H9 (cell line): ENCODE data around the gene TRIO. TPM values are rescaled to one million over a fixed set of nuclear protein-coding genes. Genes with fewer than 3 reads are reported as not detected.
A peak's percentile ranks its signal among the peaks of the same experiment; 100 is the strongest.

Experiments
- DNase-seq: peaks from one replicate; pipeline ENCODE4 v3.0.0-alpha.2; 2017
- H2AFZ ChIP-seq: one replicate; pipeline ENCODE4 v1.6.1; 2013; ENCODE audit warnings: mild to moderate bottlenecking, low read length, control low read depth, moderate library complexity
- H2AK5ac ChIP-seq: 2 replicates; pipeline ENCODE4 v1.6.1; 2013; ENCODE audit warnings: low read length, control low read depth, mixed read lengths; ENCODE audit not compliant: insufficient read length
- H2BK120ac ChIP-seq: one replicate; pipeline ENCODE4 v1.6.1; 2013; ENCODE audit warnings: low read depth, mild to moderate bottlenecking, low read length, control low read depth, inconsistent platforms; ENCODE audit not compliant: poor library complexity, severe bottlenecking
- H2BK12ac ChIP-seq: 2 replicates; pipeline ENCODE4 v1.6.1; 2013; ENCODE audit warnings: low read length, control low read depth, mixed read lengths, low read depth; ENCODE audit not compliant: insufficient read length
- H2BK15ac ChIP-seq: 2 replicates; pipeline ENCODE4 v1.6.1; 2013; ENCODE audit warnings: low read depth, low read length, control low read depth
- H2BK20ac ChIP-seq: one replicate; pipeline ENCODE4 v1.6.1; 2013; ENCODE audit warnings: low read depth, mild to moderate bottlenecking, low read length, control low read depth, inconsistent platforms; ENCODE audit not compliant: poor library complexity, severe bottlenecking
- H2BK5ac ChIP-seq: 2 replicates; pipeline ENCODE4 v1.6.1; 2013; ENCODE audit warnings: low read length, control low read depth, mixed read lengths; ENCODE audit not compliant: insufficient read length
- H3K14ac ChIP-seq: 2 replicates; pipeline ENCODE4 v1.6.1; 2013; ENCODE audit warnings: low read length, control low read depth; ENCODE audit not compliant: insufficient read depth
- H3K18ac ChIP-seq: 2 replicates; pipeline ENCODE4 v1.6.1; 2013; ENCODE audit warnings: low read depth, mild to moderate bottlenecking, mixed read lengths, low read length, control low read depth; ENCODE audit not compliant: insufficient read length
- H3K23ac ChIP-seq: 2 replicates; pipeline ENCODE4 v1.6.1; 2013; ENCODE audit warnings: low read length, control low read depth, mixed read lengths, low read depth; ENCODE audit not compliant: insufficient read length
- H3K23me2 ChIP-seq: 2 replicates; pipeline ENCODE4 v1.6.1; 2013; ENCODE audit warnings: low read depth, mild to moderate bottlenecking, mixed read lengths, low read length, control low read depth; ENCODE audit not compliant: insufficient read length, poor library complexity, severe bottlenecking
- H3K27ac ChIP-seq: 2 replicates; pipeline ENCODE4 v1.5.1; 2013; ENCODE audit warnings: low read length, control low read depth, mixed read lengths, low read depth; ENCODE audit not compliant: insufficient read length
- H3K27me3 ChIP-seq: 2 replicates; pipeline ENCODE4 v1.6.1; 2013; ENCODE audit warnings: low read length, control low read depth, inconsistent platforms; ENCODE audit not compliant: insufficient read depth
- H3K4ac ChIP-seq: 2 replicates; pipeline ENCODE4 v1.6.1; 2013; ENCODE audit warnings: low read depth, mild to moderate bottlenecking, control low read depth, inconsistent platforms, low read length, moderate library complexity
- H3K4me1 ChIP-seq: 2 replicates; pipeline ENCODE4 v1.6.1; 2013; ENCODE audit warnings: low read length, control low read depth, inconsistent platforms; ENCODE audit not compliant: insufficient read depth
- H3K4me2 ChIP-seq: 2 replicates; pipeline ENCODE4 v1.6.1; 2013; ENCODE audit warnings: low read length, control low read depth, mixed read lengths; ENCODE audit not compliant: insufficient read length, insufficient read depth
- H3K56ac ChIP-seq: 2 replicates; pipeline ENCODE4 v1.6.1; 2013; ENCODE audit warnings: low read depth, mild to moderate bottlenecking, mixed read lengths, low read length, control low read depth; ENCODE audit not compliant: insufficient read length
- H3K79me1 ChIP-seq: 2 replicates; pipeline ENCODE4 v1.6.1; 2013; ENCODE audit warnings: low read depth, mild to moderate bottlenecking, moderate library complexity, low read length, control low read depth, inconsistent platforms; ENCODE audit not compliant: insufficient read depth, poor library complexity, severe bottlenecking
- H3K79me2 ChIP-seq: 2 replicates; pipeline ENCODE4 v1.6.1; 2013; ENCODE audit warnings: low read length, control low read depth, inconsistent platforms; ENCODE audit not compliant: insufficient read depth
- H3K9ac ChIP-seq: 2 replicates; pipeline ENCODE4 v1.6.1; 2013; ENCODE audit warnings: low read length, control low read depth, mixed read lengths; ENCODE audit not compliant: insufficient read length; ENCODE audit errors: extremely low read depth
- H3K9me3 ChIP-seq: one replicate; pipeline ENCODE4 v1.6.1; 2013; ENCODE audit warnings: low read depth, low read length, inconsistent platforms; ENCODE audit not compliant: control insufficient read depth
- H3T11ph ChIP-seq: one replicate; pipeline ENCODE4 v1.6.1; 2013; ENCODE audit warnings: mild to moderate bottlenecking, low read length, control low read depth, inconsistent platforms
- H4K20me1 ChIP-seq: one replicate; pipeline ENCODE4 v1.6.1; 2013; ENCODE audit not compliant: control insufficient read depth, insufficient read length, insufficient read depth
- H4K5ac ChIP-seq: 2 replicates; pipeline ENCODE4 v1.6.1; 2013; ENCODE audit warnings: low read depth, mild to moderate bottlenecking, mixed read lengths, low read length, control low read depth; ENCODE audit not compliant: insufficient read length
- H4K8ac ChIP-seq: replicated peaks from 2 replicates; pipeline ENCODE4 v1.6.1; 2013; ENCODE audit warnings: low read length, control low read depth, mixed read lengths, low read depth; ENCODE audit not compliant: insufficient read length
- H4K91ac ChIP-seq: 2 replicates; pipeline ENCODE4 v1.6.1; 2013; ENCODE audit warnings: low read depth, mild to moderate bottlenecking, moderate library complexity, mixed read lengths, low read length, control low read depth; ENCODE audit not compliant: insufficient read length
- H3K27ac Mint-ChIP-seq, 3 experiments: 2 replicates in 2 of 3; 3 replicates in 1 of 3; pipeline ENCODE4 v1.8.0; 2020 to 2021; ENCODE audit warnings: mixed read lengths in 3 of 3, mild to moderate bottlenecking in 1 of 3, moderate library complexity in 1 of 3
- H3K27me3 Mint-ChIP-seq: 2 replicates; pipeline ENCODE4 v1.8.0; 2021; ENCODE audit warnings: low read depth, mild to moderate bottlenecking, moderate library complexity, mixed read lengths
- H3K36me3 Mint-ChIP-seq, 3 experiments: 2 replicates in 2 of 3; 3 replicates in 1 of 3; pipeline ENCODE4 v1.8.0; 2020 to 2021; ENCODE audit warnings: low read depth in 3 of 3, mixed read lengths in 3 of 3; ENCODE audit not compliant: insufficient read depth in 1 of 3
- H3K4me1 Mint-ChIP-seq, 2 experiments: 2 replicates each; pipeline ENCODE4 v1.8.0; 2020; ENCODE audit warnings: mixed read lengths in 2 of 2
- H3K4me3 Mint-ChIP-seq, 2 experiments: 2 replicates in 1 of 2; 3 replicates in 1 of 2; pipeline ENCODE4 v1.8.0; 2020 to 2021; ENCODE audit warnings: mild to moderate bottlenecking in 2 of 2, mixed read lengths in 2 of 2, moderate library complexity in 1 of 2
- H3K9me3 Mint-ChIP-seq, 2 experiments: 2 replicates in 1 of 2; 3 replicates in 1 of 2; pipeline ENCODE4 v1.8.0; 2020; ENCODE audit warnings: mild to moderate bottlenecking in 2 of 2, mixed read lengths in 2 of 2, moderate library complexity in 1 of 2
- CTCF ChIP-seq: fragments of 200-600 bp; sonication (generic); conservative IDR thresholded peaks from 3 replicates; pipeline ENCODE4 v1.8.0; 2021; ENCODE audit warnings: antibody characterized with exemption, mild to moderate bottlenecking
- WGBS: extraction: QIAGEN DNeasy Blood & Tissue Kit; methylation state at CpG from one replicate; pipeline ENCODE4 v1.1.7; 2013; ENCODE audit warnings: missing lambda C conversion rate, low lambda C conversion rate, mixed read lengths; ENCODE audit not compliant: insufficient read length; ENCODE audit errors: extremely low coverage; 5-methylcytosine and 5-hydroxymethylcytosine counted together
- total RNA-seq: library from RNA; stranded (reverse); gene quantifications from 2 replicates; pipeline ENCODE4 v1.2.1, GENCODE V29; 2021

Gene TRIO
- total RNA-seq, 1 experiment from 2014 or later, result 87.8 TPM

- no peak overlapping the region for H3K4me2 ChIP-seq
- no peaks in the 10 kb centered on the region for H3K9me3 Mint-ChIP-seq
Observed at GRCh38 chr5:14464671-14465070, 321.5 kb downstream of the TRIO start.

More at GRCh38 chr5:14464671-14465070, 321.5 kb downstream of the TRIO start:
- H3K79me1 ChIP-seq, result no peaks in the 10 kb centered on the region
- no peak overlapping the region for H2BK120ac ChIP-seq
- no peaks in the 10 kb centered on the region for H3K27me3 ChIP-seq
- H2AK5ac ChIP-seq, result no peak overlapping the region
- Mint-ChIP-seq H3K27me3 (no peaks in the 10 kb centered on the region), H3K4me3 (no peak overlapping the region), H3K4me1 (peaks cover 8 to 9% of the 10 kb centered on the region in 2 experiments), H3K36me3 (peaks cover 12 to 50% (median 47%) of the 10 kb centered on the region in 3 experiments; a peak in 6 of 7 replicates), H3K27ac (peak overlapping the region; percentile 6 to 31 (median 7); a peak in 3 of 7 replicates)
- H3K23me2 ChIP-seq, result no peaks in the 10 kb centered on the region
- H2BK12ac ChIP-seq, result no peak overlapping the region
- TF ChIP-seq CTCF, result no peak
- no peak overlapping the region for H3K18ac ChIP-seq
- WGBS, result no CpG with 5 or more reads among the region's 15 CpGs
- no peak overlapping the region for H3K9ac ChIP-seq
- H4K8ac ChIP-seq, result no peak overlapping the region
- no peaks in the 10 kb centered on the region for H3K79me2 ChIP-seq
- no peak overlapping the region for H2BK5ac ChIP-seq
- no peaks in the 10 kb centered on the region for H4K20me1 ChIP-seq
- H3T11ph ChIP-seq, result no peak overlapping the region
- H3K4ac ChIP-seq, result no peak overlapping the region
- no peaks in the 10 kb centered on the region; the same call in 1 of the 2 replicates for H3K4me1 ChIP-seq
- no peak overlapping the region for H3K14ac ChIP-seq
- no peak overlapping the region for H2BK15ac ChIP-seq
- H2BK20ac ChIP-seq, result no peak overlapping the region
- H3K27ac ChIP-seq, result no peak overlapping the region
- no peak overlapping the region for H3K56ac ChIP-seq
- H2AFZ ChIP-seq, result no peak overlapping the region
- H4K5ac ChIP-seq, result no peak overlapping the region
- no peak overlapping the region for H4K91ac ChIP-seq
- no peak for DNase-seq
- H3K23ac ChIP-seq, result no peak overlapping the region
- no peaks in the 10 kb centered on the region for H3K9me3 ChIP-seq
